GM12878 (cell line): ENCODE data around the gene GCA. TPM values are rescaled to one million over a fixed set of nuclear protein-coding genes. Genes with fewer than 3 reads are reported as not detected.

Experiments
- ATAC-seq: fragments of 200-7000 bp; cut with Tn5 transposase; 3 replicates; pipeline ENCODE4 v1.9.1; 2020; ENCODE audit warnings: mild to moderate bottlenecking, moderate library complexity
- BruUV-seq: library from RNA; stranded (reverse); fragments of 400-500 nt; replicated peaks from 2 replicates; lab custom pipeline; 2021; lab: Mats Ljungman, UMichigan
- CTCF ChIA-PET: fragments of 300-600 bp; sonication (Branson Sonifier 250); formaldehyde crosslinking; extraction: SDS; loops from one replicate; lab custom pipeline; 2021; ENCODE audit warnings: inconsistent platforms; lab: Yijun Ruan, JAX
- POLR2A ChIA-PET: fragments of 350-600 bp; formaldehyde crosslinking; extraction: SDS; loops from one replicate; lab custom pipeline; 2021; ENCODE audit warnings: inconsistent platforms; lab: Charles Lee
- RAD21 ChIA-PET: fragments of 300-600 bp; sonication (Branson Sonifier 250); formaldehyde crosslinking; loops from one replicate; lab custom pipeline; 2023; ENCODE audit warnings: antibody characterized with exemption; ENCODE audit not compliant: unreplicated experiment; lab: Charles Lee
- SMC1A ChIA-PET: fragments of 300-600 bp; sonication (Branson Sonifier 250); formaldehyde crosslinking; loops from one replicate; lab custom pipeline; 2023; ENCODE audit not compliant: unreplicated experiment, uncharacterized antibody; lab: Charles Lee
- DNase-seq: peaks from one replicate; pipeline ENCODE4 v3.0.0-alpha.2; 2011; ENCODE audit warnings: low read depth, low spot score
- FAIRE-seq: peaks from 3 replicates; lab custom pipeline; 2011; peaks lifted over from hg19 to GRCh38; lab: Jason Lieb, UNC
- H2AFZ ChIP-seq: 2 replicates; pipeline ENCODE4 v1.6.0; 2011; ENCODE audit warnings: low read depth, low read length, control low read depth; ENCODE audit not compliant: control insufficient read depth
- H3K27ac ChIP-seq: 2 replicates; pipeline ENCODE4 v1.5.1; 2011; ENCODE audit warnings: control low read depth; ENCODE audit not compliant: control insufficient read depth, insufficient read depth
- H3K27me3 ChIP-seq, 2 experiments: replicated peaks in 1 of 2; 2 replicates each; pipeline versions ENCODE4 v1.6.0 to v1.6.1; 2011; ENCODE audit warnings: low read length in 1 of 2; ENCODE audit not compliant: control insufficient read depth in 2 of 2, insufficient read depth in 2 of 2
- H3K36me3 ChIP-seq, 2 experiments: 2 replicates each; pipeline ENCODE4 v1.5.1; 2011; ENCODE audit warnings: low read length in 1 of 2; ENCODE audit not compliant: control insufficient read depth in 2 of 2, insufficient read depth in 2 of 2
- H3K4me1 ChIP-seq: 2 replicates; pipeline ENCODE4 v1.6.1; 2011; ENCODE audit warnings: mild to moderate bottlenecking, low read length, moderate library complexity, mixed read lengths; ENCODE audit not compliant: control insufficient read depth, insufficient read depth
- H3K4me2 ChIP-seq: 2 replicates; pipeline ENCODE4 v1.6.0; 2011; ENCODE audit warnings: control low read depth; ENCODE audit not compliant: control insufficient read depth, insufficient read depth
- H3K4me3 ChIP-seq: fragments of 200-600 bp; sonication (generic); 2 replicates; pipeline ENCODE4 v1.5.1; 2016
- H3K79me2 ChIP-seq: 2 replicates; pipeline ENCODE4 v1.6.0; 2011; ENCODE audit warnings: low read length; ENCODE audit not compliant: control insufficient read depth, insufficient read depth
- H3K9ac ChIP-seq: 2 replicates; pipeline ENCODE4 v1.8.0; 2011; ENCODE audit warnings: low read length, control low read depth, mixed read lengths; ENCODE audit not compliant: control insufficient read depth, insufficient read depth
- H3K9me3 ChIP-seq: replicated peaks from 3 replicates; pipeline ENCODE4 v1.5.1; 2011; ENCODE audit warnings: mild to moderate bottlenecking, low read length; ENCODE audit not compliant: control insufficient read depth, insufficient read depth
- H4K20me1 ChIP-seq: 2 replicates; pipeline ENCODE4 v1.6.0; 2011; ENCODE audit not compliant: control insufficient read depth, insufficient read depth
- BHLHE40 ChIP-seq, 2 experiments: fragments of 450-650 bp in 1 of 2; IDR thresholded peaks; 2 replicates each; pipeline ENCODE4 v1.6.1; 2011 to 2017; ENCODE audit warnings: low read depth in 2 of 2, borderline replicate concordance in 1 of 2, improper control_type of control experiment in 1 of 2, low read length in 1 of 2, mild to moderate bottlenecking in 1 of 2
- FOS ChIP-seq: IDR thresholded peaks from 3 replicates; pipeline ENCODE4 v1.6.1; 2011; ENCODE audit warnings: borderline replicate concordance; ENCODE audit not compliant: insufficient read length; ENCODE audit errors: extremely low read depth
- PKNOX1 ChIP-seq: fragments of 450-650 bp; IDR thresholded peaks from 2 replicates; pipeline ENCODE4 v1.6.1; 2016; ENCODE audit warnings: mild to moderate bottlenecking
- RAD51 ChIP-seq: fragments of 450-650 bp; IDR thresholded peaks from 2 replicates; pipeline ENCODE4 v1.6.1; 2016; ENCODE audit warnings: moderate library complexity, mild to moderate bottlenecking, inconsistent platforms
- WGBS: methylation state at CpG from one replicate; pipeline ENCODE4 v1.1.6; 2016; ENCODE audit warnings: low lambda C conversion rate; ENCODE audit not compliant: insufficient replicate concordance, insufficient coverage; ENCODE audit errors: missing lambda C conversion rate; 5-methylcytosine and 5-hydroxymethylcytosine counted together
- in situ Hi-C: fragments of 300-500 bp; cut with MboI; formaldehyde crosslinking; loops from 9 replicates; pipeline ENCODE4 v1.14.3; 2018; ENCODE audit warnings: mixed read lengths
- intact Hi-C: fragments of 100-400 bp; cut with micrococcal nuclease; formaldehyde crosslinking; loops from one replicate; pipeline ENCODE4 v1.14.2; 2022; ENCODE audit not compliant: unreplicated experiment
- polyA plus RNA-seq, 11 experiments: library from polyadenylated mRNA; depleted of rRNA in 4 of 11; unstranded in 6 of 11; stranded (reverse) in 5 of 11; fragments of >200 nt; fragmentation: Nextera tagmentation in 4 of 11; fragmentation: Illumina TruSeq in 1 of 11; extraction: Ambion mirVana in 4 of 11; extraction: Trizol in 1 of 11; gene quantifications; 1 replicate in 1 of 11; 2 replicates in 10 of 11; pipeline versions ENCODE4 v1.2.1 to v1.2.3, GENCODE V29; 2011 to 2016; ENCODE audit warnings: inconsistent platforms in 2 of 11, missing spikeins in 2 of 11, low read depth in 1 of 11
- total RNA-seq, 4 experiments: library from RNA; depleted of rRNA in 3 of 4; stranded (reverse); fragments of >200 nt in 3 of 4; fragmentation: Illumina TruSeq in 1 of 4; extraction: Trizol in 1 of 4; gene quantifications; 2 replicates each; pipeline versions ENCODE4 v1.2.1 to v1.2.3, GENCODE V29; 2013 to 2021

Gene GCA
- total and polyA plus RNA-seq, 10 of the 15 experiments (the other 5 are each of a cell fraction or from before 2014, with no cell fraction given) = 20.6 to 81.9 (median 32.0) TPM

GRCh38 chr2:162301877-162302276 is 42.1 kb upstream of the GCA start:
- WGBS = 100% methylated on average over 1 of the region's 1 CpG
- intact Hi-C loops = no loop called here
- ChIA-PET SMC1A (interaction anchor here (1.0 to 8.5 kb wide), 10 partner anchors 10 to 493 kb away, joined by 3 to 84 read pairs (median 5); no protein-coding TSS in a partner anchor), RAD21 (interaction anchor here (1.0 to 6.0 kb wide), 4 partner anchors 17 to 81 kb away, joined by 4 to 34 read pairs (median 8); partner anchors contain the start of gene IFIH1), POLR2A (interaction anchor here (1.2 to 3.4 kb wide), 2 partner anchors 18 to 33 kb away, joined by 5 to 12 read pairs; partner anchors contain the start of gene IFIH1), CTCF (interaction anchor here (0.6 to 18.0 kb wide), 18 partner anchors 4 to 408 kb away, joined by 3 to 316 read pairs (median 6); partner anchors contain the start of genes GCA and IFIH1)
- Histone ChIP-seq H3K4me3 (no peak overlapping the region), H3K4me1 (no peaks in the 10 kb centered on the region), H3K4me2 (no peak overlapping the region), H4K20me1 (no peaks in the 10 kb centered on the region), H3K27me3 (no peaks in the 10 kb centered on the region), H2AFZ (no peak overlapping the region), H3K9me3 (no peaks in the 10 kb centered on the region), H3K36me3 (peaks cover 0 to 26% of the 10 kb centered on the region in 2 experiments; a peak in 2 of 4 replicates), H3K9ac (no peak overlapping the region), H3K27ac (no peak overlapping the region), H3K79me2 (no peaks in the 10 kb centered on the region; the same call in 1 of the 2 replicates)
- no peak for DNase-seq
- no TSS peak for BruUV-seq
- ATAC-seq = 0 out of 3 replicates have a peak, but pooled peaks have one; percentile 10
- in situ Hi-C loops = loop anchor here (25.0 kb wide), 1 partner anchor 915 kb away; no protein-coding TSS in a partner anchor
- TF ChIP-seq BHLHE40 (IDR thresholded peaks at IDR 0.05; ENCODE audit: borderline replicate concordance in 1 of 2, low read depth in 2 of 2, low read length in 1 of 2) (no peak), RAD51 (no peak), FOS (no peak), PKNOX1 (no peak)
- no peak for FAIRE-seq
